ENCODE data around the gene MTAP.

Gene MTAP

GRCh38 chr9:21852754-21853153 is 50.3 kb downstream of the MTAP start:
- DNase-seq (ENCODE audit: low spot score) = no peak

GRCh38 chr9:21853414-21853813 is 51.0 kb downstream of the MTAP start:
- DNase-seq (ENCODE audit: low spot score) = no peak

GRCh38 chr9:21854119-21854518 is 51.7 kb downstream of the MTAP start:
- no peak for DNase-seq (ENCODE audit: low spot score)

- DNase-seq (ENCODE audit: low spot score) = no peak
These were observed 52.2 kb downstream of the MTAP start for GRCh38 chr9:21854594-21854993.

GRCh38 chr9:21856301-21857094 is 54.1 kb downstream of the MTAP start:
- DNase-seq (ENCODE audit: low spot score) = no peak

- DNase-seq (ENCODE audit: low spot score) = no peak
These were observed 60.4 kb downstream of the MTAP start for GRCh38 chr9:21862871-21863270.

- no peak for DNase-seq (ENCODE audit: low spot score)
These were observed 62.1 kb downstream of the MTAP start for GRCh38 chr9:21864505-21864904.

GRCh38 chr9:21866302-21866701 is 63.9 kb downstream of the MTAP start:
- DNase-seq (ENCODE audit: low spot score) = no peak

- no peak for DNase-seq (ENCODE audit: low spot score)
These were observed 69.0 kb downstream of the MTAP start for GRCh38 chr9:21871256-21871975.

- DNase-seq (ENCODE audit: low spot score) = no peak
These were observed 70.3 kb downstream of the MTAP start for GRCh38 chr9:21872696-21873095.

- no peak for DNase-seq (ENCODE audit: low spot score)
These were observed 71.2 kb downstream of the MTAP start for GRCh38 chr9:21873540-21874221.

- DNase-seq (ENCODE audit: low spot score) = no peak
These were observed 73.5 kb downstream of the MTAP start for GRCh38 chr9:21875893-21876292.

- DNase-seq (ENCODE audit: low spot score) = no peak
These were observed 81.2 kb downstream of the MTAP start for GRCh38 chr9:21883642-21884041.

GRCh38 chr9:21889673-21890072 is 87.2 kb downstream of the MTAP start:
- DNase-seq (ENCODE audit: low spot score) = no peak

- DNase-seq (ENCODE audit: low spot score) = no peak
These were observed 88.3 kb downstream of the MTAP start for GRCh38 chr9:21890696-21891095.

GRCh38 chr9:21901546-21901945 is 99.1 kb downstream of the MTAP start:
- DNase-seq (ENCODE audit: low spot score) = no peak

GRCh38 chr9:21902136-21902535 is 99.7 kb downstream of the MTAP start:
- no peak for DNase-seq (ENCODE audit: low spot score)

- no peak for DNase-seq (ENCODE audit: low spot score)
These were observed 101.0 kb downstream of the MTAP start for GRCh38 chr9:21903380-21903965.

- no peak for DNase-seq (ENCODE audit: low spot score)
These were observed 101.9 kb downstream of the MTAP start for GRCh38 chr9:21904371-21904770.

GRCh38 chr9:21904776-21905175 is 102.3 kb downstream of the MTAP start:
- no peak for DNase-seq (ENCODE audit: low spot score)

- DNase-seq (ENCODE audit: low spot score) = no peak
These were observed 103.8 kb downstream of the MTAP start for GRCh38 chr9:21906213-21906612.

- DNase-seq (ENCODE audit: low spot score) = no peak
These were observed 104.4 kb downstream of the MTAP start for GRCh38 chr9:21906881-21907280.
